ENCODE measurements around the gene PCSK4. TPM values are rescaled to one million over a fixed set of nuclear protein-coding genes. Genes with fewer than 3 reads are reported as not detected.
A peak's percentile ranks its signal among the peaks of the same experiment; 100 is the strongest.
"Not testable (repeated sequence)": the region's sequence is repeated elsewhere in the genome, so short reads cannot be mapped to it uniquely, and the experiment has no call there.

PCSK4 gene
- total RNA-seq, 2 experiments from 2014 or later, result 1.5 to 2.7 TPM

GRCh38 chr19:1486720-1487575 lies 3.2 kb downstream of the PCSK4 start:
- Mint-ChIP-seq H3K4me1 (ENCODE audit: low read depth) (peaks cover 11% of the 10 kb centered on the region), H3K4me3 (no peak overlapping the region), H3K27ac (no peak overlapping the region), H3K36me3 (no peaks in the 10 kb centered on the region), H3K27me3 (peaks cover 2% of the 10 kb centered on the region), H3K9me3 (no peaks in the 10 kb centered on the region)
- DNase-seq, result no peak
- intact Hi-C loops (cut with micrococcal nuclease), result no loop called here
- ChIA-PET POLR2A (no interaction called here), CTCF (no interaction called here)

GRCh38 chr19:1483979-1484428 lies 6.1 kb downstream of the PCSK4 start:
- DNase-seq, result no peak
- H3K27ac Mint-ChIP-seq, result no peak overlapping the region
- no peaks in the 10 kb centered on the region for H3K27me3 Mint-ChIP-seq
- ChIA-PET CTCF (no interaction called here), POLR2A (no interaction called here)
- no peak overlapping the region for H3K4me3 Mint-ChIP-seq
- intact Hi-C loops (cut with micrococcal nuclease), result no loop called here
- peaks cover 3% of the 10 kb centered on the region for H3K4me1 Mint-ChIP-seq (ENCODE audit: low read depth)
- peaks cover under 1% of the 10 kb centered on the region for H3K36me3 Mint-ChIP-seq
- no peaks in the 10 kb centered on the region for H3K9me3 Mint-ChIP-seq

GRCh38 chr19:1483131-1483978 lies 6.8 kb downstream of the PCSK4 start:
- no peaks in the 10 kb centered on the region for H3K27me3 Mint-ChIP-seq
- H3K36me3 Mint-ChIP-seq, result peaks cover 2% of the 10 kb centered on the region
- H3K4me3 Mint-ChIP-seq, result no peak overlapping the region
- intact Hi-C loops (cut with micrococcal nuclease), result no loop called here
- H3K9me3 Mint-ChIP-seq, result no peaks in the 10 kb centered on the region
- ChIA-PET CTCF (no interaction called here), POLR2A (no interaction called here)
- peaks cover 4% of the 10 kb centered on the region for H3K4me1 Mint-ChIP-seq (ENCODE audit: low read depth)
- no peak overlapping the region for H3K27ac Mint-ChIP-seq
- DNase-seq, result no peak

GRCh38 chr19:1482361-1483130 lies 7.6 kb downstream of the PCSK4 start:
- Mint-ChIP-seq H3K4me1 (ENCODE audit: low read depth) (peaks cover 4% of the 10 kb centered on the region), H3K9me3 (no peaks in the 10 kb centered on the region)
- POLR2A ChIA-PET, result no interaction called here

GRCh38 chr19:1481893-1482360 lies 8.2 kb downstream of the PCSK4 start:
- Mint-ChIP-seq H3K4me3 (no peak overlapping the region), H3K4me1 (ENCODE audit: low read depth) (peaks cover 9% of the 10 kb centered on the region), H3K36me3 (peaks cover 2% of the 10 kb centered on the region), H3K27ac (no peak overlapping the region), H3K9me3 (no peaks in the 10 kb centered on the region), H3K27me3 (no peaks in the 10 kb centered on the region)
- POLR2A ChIA-PET, result no interaction called here
- intact Hi-C loops (cut with micrococcal nuclease), result no loop called here
- CTCF ChIA-PET, result no interaction called here
- DNase-seq, result no peak

More at GRCh38 chr19:1482361-1483130, 7.6 kb downstream of the PCSK4 start:
- no peak overlapping the region for H3K27ac Mint-ChIP-seq
- H3K36me3 Mint-ChIP-seq, result peaks cover 2% of the 10 kb centered on the region
- CTCF ChIA-PET, result no interaction called here
- H3K27me3 Mint-ChIP-seq, result no peaks in the 10 kb centered on the region
- intact Hi-C loops (cut with micrococcal nuclease), result no loop called here
- H3K4me3 Mint-ChIP-seq, result no peak overlapping the region
- no peak for DNase-seq

GRCh38 chr19:1481224-1481892 lies 8.8 kb downstream of the PCSK4 start:
- ChIA-PET CTCF (no interaction called here), POLR2A (no interaction called here)
- no peak overlapping the region for H3K27ac Mint-ChIP-seq
- DNase-seq, result no peak
- peaks cover 2% of the 10 kb centered on the region for H3K36me3 Mint-ChIP-seq
- intact Hi-C loops (cut with micrococcal nuclease), result no loop called here
- no peak overlapping the region for H3K4me3 Mint-ChIP-seq
- no peaks in the 10 kb centered on the region for H3K27me3 Mint-ChIP-seq
- H3K9me3 Mint-ChIP-seq, result no peaks in the 10 kb centered on the region
- H3K4me1 Mint-ChIP-seq (ENCODE audit: low read depth), result peaks cover 9% of the 10 kb centered on the region

GRCh38 chr19:1478934-1479707 lies 11.0 kb downstream of the PCSK4 start, which contains the start of gene C19orf25:
TSS of gene C19orf25 (minus strand) at chr19:1479215. CDS start at chr19:1478903, 312 bp downstream.
- intact Hi-C loops (cut with micrococcal nuclease), result loop anchor here (1.0 to 5.0 kb wide), 3 partner anchors 11 to 96 kb away; partner anchors contain the start of genes ADAMTSL5, NDUFS7 and PCSK4
- H3K27me3 Mint-ChIP-seq, result no peaks in the 10 kb centered on the region
- peaks cover 3% of the 10 kb centered on the region for H3K36me3 Mint-ChIP-seq
- no peaks in the 10 kb centered on the region for H3K9me3 Mint-ChIP-seq
- ChIA-PET POLR2A (no interaction called here), CTCF (no interaction called here)
- peak within 1 kb of the TSS; percentile 91 for H3K27ac Mint-ChIP-seq
- H3K4me1 Mint-ChIP-seq (ENCODE audit: low read depth), result peaks cover 9% of the 10 kb centered on the region
- H3K4me3 Mint-ChIP-seq, result peak within 1 kb of the TSS; percentile 97
- peak; percentile 96 for DNase-seq

GRCh38 chr19:1477056-1477455 lies 13.1 kb downstream of the PCSK4 start:
- H3K36me3 Mint-ChIP-seq, POLR2A ChIA-PET, DNase-seq, H3K27ac Mint-ChIP-seq, H3K9me3 Mint-ChIP-seq, H3K27me3 Mint-ChIP-seq: not testable (repeated sequence)
- Mint-ChIP-seq H3K4me3 (peak overlapping the region; percentile 49), H3K4me1 (ENCODE audit: low read depth) (peaks cover 11% of the 10 kb centered on the region)
- intact Hi-C loops (cut with micrococcal nuclease), result loop anchor here (5.0 kb wide), 1 partner anchor 35 kb away; the partner anchor contains the start of gene ADAMTSL5
- CTCF ChIA-PET, result interaction anchor here (1.0 kb wide), 2 partner anchors 11 to 32 kb away, joined by 3 read pairs; no protein-coding TSS in a partner anchor

- no peak overlapping the region for H3K27ac Mint-ChIP-seq
- no peaks in the 10 kb centered on the region for H3K27me3 Mint-ChIP-seq
- no peaks in the 10 kb centered on the region for H3K9me3 Mint-ChIP-seq
- no peak overlapping the region for H3K4me3 Mint-ChIP-seq
- ChIA-PET POLR2A (interaction anchor here (1.5 kb wide), 1 partner anchor 9 kb away, joined by 3 read pairs; no protein-coding TSS in a partner anchor), CTCF (interaction anchor here (2.2 kb wide), 1 partner anchor 10 kb away, joined by 6 read pairs; no protein-coding TSS in a partner anchor)
- intact Hi-C loops (cut with micrococcal nuclease), result loop anchor here (5.0 kb wide), 1 partner anchor 36 kb away; the partner anchor contains the start of gene ADAMTSL5
- peaks cover 3% of the 10 kb centered on the region for H3K36me3 Mint-ChIP-seq
- no peak for DNase-seq
- H3K4me1 Mint-ChIP-seq (ENCODE audit: low read depth), result peaks cover 15% of the 10 kb centered on the region
Measured at GRCh38 chr19:1475751-1476437, 14.3 kb downstream of the PCSK4 start.

GRCh38 chr19:1474765-1475351 lies 15.3 kb downstream of the PCSK4 start:
- intact Hi-C loops (cut with micrococcal nuclease), result loop anchor here (5.0 kb wide), 2 partner anchors 37 to 38 kb away; partner anchors contain the start of genes ADAMTSL5 and RPS15
- POLR2A ChIA-PET, result interaction anchor here (1.5 kb wide), 1 partner anchor 8 kb away, joined by 3 read pairs; no protein-coding TSS in a partner anchor
- H3K4me3 Mint-ChIP-seq, result no peak overlapping the region

More at GRCh38 chr19:1474765-1475351, 15.3 kb downstream of the PCSK4 start:
- peaks cover 3% of the 10 kb centered on the region for H3K36me3 Mint-ChIP-seq
- H3K9me3 Mint-ChIP-seq, result no peaks in the 10 kb centered on the region
- H3K4me1 Mint-ChIP-seq (ENCODE audit: low read depth), result peaks cover 18% of the 10 kb centered on the region
- H3K27ac Mint-ChIP-seq, result no peak overlapping the region
- CTCF ChIA-PET, result interaction anchor here (2.2 kb wide), 1 partner anchor 9 kb away, joined by 6 read pairs; no protein-coding TSS in a partner anchor
- peaks cover 3% of the 10 kb centered on the region for H3K27me3 Mint-ChIP-seq
- DNase-seq, result no peak
